ENCODE measurements around the gene CDX2.
A peak's percentile ranks its signal among the peaks of the same experiment; 100 is the strongest.

CDX2 gene

GRCh38 chr13:27928353-27928804 lies 40.7 kb downstream of the CDX2 start:
- no peak for DNase-seq

GRCh38 chr13:27927444-27928352 lies 41.4 kb downstream of the CDX2 start:
- no peak for DNase-seq

DNA sequence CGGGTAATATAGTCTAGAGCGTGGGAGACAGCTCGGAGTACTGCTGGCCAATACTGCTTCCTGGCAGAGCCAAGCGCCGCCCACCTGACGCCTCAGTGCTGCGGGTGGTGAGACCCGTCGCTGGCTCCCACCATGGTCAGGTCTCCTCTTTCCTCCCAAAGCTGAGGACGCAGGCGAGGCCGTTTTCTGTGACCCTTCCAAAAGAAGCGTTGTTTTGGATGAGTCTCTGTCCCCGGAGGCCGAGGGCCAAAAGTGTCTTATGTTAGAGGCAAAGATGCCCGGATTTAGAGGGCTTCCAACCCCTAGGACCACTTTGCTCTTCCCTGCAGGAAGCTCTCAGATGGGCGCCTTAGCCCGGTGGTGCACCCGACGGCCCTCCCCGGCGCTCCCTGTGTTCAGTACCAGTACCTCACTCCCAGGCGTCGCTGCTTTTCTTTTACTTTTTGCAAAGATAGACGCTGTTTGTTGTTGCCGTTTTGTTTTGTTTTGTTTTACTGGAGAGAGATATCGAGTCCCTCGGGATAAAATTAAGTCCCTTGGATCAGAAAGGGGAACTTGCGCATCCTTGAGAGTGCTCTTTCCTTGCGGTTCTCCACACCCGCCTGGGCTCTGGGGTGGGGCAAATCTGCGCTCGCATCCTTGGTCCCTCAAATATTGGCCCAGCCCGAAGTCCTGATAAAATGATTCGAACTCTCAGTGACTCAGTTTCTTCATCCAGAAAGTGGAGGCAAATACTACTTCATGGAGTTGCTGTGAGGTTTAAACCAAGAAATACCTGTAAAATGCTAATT lies 42.3 kb downstream of the CDX2 start:
- DNase-seq, result no peak

DNA sequence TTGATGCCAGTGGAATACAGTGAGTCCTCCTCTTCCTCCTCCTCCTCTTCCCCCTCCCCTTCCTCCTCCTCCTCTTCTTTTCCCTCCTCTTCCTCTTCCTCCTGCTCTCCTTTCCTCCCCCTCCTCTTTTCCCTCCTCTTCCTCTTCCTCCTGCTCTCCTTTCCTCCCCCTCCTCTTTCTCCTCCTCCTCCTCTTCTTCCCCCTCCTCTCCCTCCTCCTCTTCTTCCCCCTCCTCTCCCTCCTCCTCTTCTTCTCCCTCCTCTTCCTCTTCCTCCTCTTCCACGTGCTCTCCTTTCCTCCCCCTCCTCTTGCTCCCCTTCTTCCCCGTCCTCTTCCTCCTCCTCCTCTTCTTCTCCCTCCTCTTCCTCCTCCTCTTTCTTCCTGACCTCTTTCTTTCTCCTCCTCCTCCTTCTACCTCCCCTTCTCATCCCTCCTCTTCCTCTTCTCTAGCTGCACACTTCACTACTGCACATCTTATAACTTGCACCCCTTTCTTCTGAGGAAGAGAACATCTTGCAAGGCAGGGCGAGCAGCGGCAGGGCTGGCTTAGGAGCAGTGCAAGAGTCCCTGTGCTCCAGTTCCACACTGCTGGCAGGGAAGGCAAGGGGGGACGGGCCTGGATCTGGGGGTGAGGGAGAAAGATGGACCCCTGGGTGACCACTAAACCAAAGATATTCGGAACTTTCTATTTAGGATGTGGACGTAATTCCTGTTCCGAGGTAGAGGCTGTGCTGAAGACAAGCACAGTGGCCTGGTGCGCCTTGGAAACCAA lies 43.7 kb downstream of the CDX2 start:
- DNase-seq, result no peak

- DNase-seq, result no peak
These were observed 44.5 kb downstream of the CDX2 start for GRCh38 chr13:27924529-27925141.

DNA sequence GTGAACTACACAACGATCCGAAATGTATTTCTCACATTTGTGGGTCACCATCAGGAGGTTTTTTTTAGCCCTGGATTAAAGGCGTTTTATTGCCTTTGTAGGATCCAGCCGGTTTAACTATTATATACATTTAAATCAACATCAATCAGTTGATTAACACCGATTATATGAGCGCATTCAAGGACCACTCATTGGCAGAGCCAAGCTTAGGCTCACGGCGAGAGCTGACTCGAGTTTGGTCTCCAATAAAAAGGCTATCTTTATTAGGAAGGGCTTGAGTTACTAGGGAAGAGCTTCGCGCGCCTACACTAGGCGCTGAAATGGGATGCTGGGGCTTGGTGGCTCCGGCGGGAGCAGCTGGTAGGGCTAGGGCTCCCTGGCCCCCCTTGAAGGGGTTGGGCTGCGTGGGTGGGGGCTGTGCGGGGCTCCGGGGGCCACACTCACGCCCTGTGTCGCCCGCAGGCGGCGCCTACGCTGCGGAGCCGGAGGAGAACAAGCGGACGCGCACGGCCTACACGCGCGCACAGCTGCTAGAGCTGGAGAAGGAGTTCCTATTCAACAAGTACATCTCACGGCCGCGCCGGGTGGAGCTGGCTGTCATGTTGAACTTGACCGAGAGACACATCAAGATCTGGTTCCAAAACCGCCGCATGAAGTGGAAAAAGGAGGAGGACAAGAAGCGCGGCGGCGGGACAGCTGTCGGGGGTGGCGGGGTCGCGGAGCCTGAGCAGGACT lies 45.2 kb downstream of the CDX2 start:
- no peak for DNase-seq

- DNase-seq, result no peak
These were observed 46.1 kb downstream of the CDX2 start for GRCh38 chr13:27922883-27923612.

- no peak for DNase-seq
These were observed 46.9 kb downstream of the CDX2 start for GRCh38 chr13:27921961-27922882.

GRCh38 chr13:27921421-27921960 lies 47.6 kb downstream of the CDX2 start:
- DNase-seq, result no peak

DNA sequence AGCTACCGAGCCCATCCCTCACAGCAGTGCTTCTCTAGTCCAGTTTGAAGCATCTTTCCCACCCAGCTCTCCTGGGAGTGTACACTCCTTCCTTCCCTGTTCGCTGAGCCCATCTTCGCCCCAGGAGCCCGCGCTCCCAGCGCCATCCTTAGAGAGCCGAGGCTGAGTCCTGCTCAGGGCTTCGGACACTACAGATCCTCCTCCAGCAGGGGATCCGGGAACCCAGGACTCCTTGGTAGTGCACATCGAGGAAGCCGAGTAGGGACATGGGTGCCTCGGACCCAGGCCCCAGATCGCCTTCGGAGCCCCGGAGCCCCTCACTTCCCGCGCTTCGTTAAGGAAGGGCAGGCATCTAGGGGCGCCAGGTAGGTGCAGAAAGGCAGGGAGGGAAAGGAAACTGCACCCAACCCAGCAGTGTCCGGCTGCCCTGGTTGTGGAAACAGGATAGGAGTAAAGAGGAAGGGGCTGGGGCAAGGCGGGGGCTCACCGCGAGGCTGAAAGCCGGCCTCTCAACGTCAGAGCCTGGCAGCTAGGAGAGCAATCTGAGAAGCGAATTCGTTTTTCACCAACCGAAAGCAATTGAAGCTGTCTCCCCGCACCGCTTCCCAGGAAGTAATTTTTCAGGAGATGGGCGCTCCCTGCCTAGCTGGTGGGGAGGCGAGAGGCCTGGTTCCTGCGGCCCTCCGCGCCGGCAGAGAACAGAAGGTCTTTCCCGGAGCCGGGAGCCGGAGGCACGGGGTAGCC lies 48.3 kb downstream of the CDX2 start:
- DNase-seq, result peak; percentile 18 to 46

DNA sequence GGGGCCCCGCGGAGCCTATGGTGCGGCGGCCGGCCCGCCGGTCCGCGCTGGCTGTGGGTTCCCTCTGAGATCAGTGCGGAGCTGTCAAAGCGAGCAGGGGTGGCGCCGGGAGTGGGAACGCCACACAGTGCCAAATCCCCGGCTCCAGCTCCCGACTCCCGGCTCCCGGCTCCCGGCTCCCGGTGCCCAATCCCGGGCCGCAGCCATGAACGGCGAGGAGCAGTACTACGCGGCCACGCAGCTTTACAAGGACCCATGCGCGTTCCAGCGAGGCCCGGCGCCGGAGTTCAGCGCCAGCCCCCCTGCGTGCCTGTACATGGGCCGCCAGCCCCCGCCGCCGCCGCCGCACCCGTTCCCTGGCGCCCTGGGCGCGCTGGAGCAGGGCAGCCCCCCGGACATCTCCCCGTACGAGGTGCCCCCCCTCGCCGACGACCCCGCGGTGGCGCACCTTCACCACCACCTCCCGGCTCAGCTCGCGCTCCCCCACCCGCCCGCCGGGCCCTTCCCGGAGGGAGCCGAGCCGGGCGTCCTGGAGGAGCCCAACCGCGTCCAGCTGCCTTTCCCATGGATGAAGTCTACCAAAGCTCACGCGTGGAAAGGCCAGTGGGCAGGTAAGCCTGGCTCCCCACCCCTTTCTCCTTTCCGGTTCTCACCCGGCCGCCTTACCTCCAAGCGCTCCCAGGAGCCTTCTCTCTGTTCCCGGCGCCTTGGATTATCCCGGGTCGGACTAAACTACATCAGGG lies 49.0 kb downstream of the CDX2 start, which contains the start of gene PDX1:
Gene PDX1 (plus strand): TSS at position 67 of the 743 bp plus-strand sequence. CDS start 139 bp downstream, at position 206.
- DNase-seq, result no peak

DNA sequence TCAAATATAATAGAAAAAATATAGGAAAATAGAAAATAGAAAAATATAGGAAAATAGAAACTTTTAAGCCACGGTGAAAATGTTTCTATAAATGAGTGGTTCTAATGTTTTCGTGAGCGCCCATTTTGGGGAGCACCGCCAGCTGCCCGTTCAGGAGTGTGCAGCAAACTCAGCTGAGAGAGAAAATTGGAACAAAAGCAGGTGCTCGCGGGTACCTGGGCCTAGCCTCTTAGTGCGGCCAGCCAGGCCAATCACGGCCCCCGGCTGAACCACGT lies 49.5 kb downstream of the CDX2 start:
- DNase-seq, result peak; percentile 79 to 86

DNA sequence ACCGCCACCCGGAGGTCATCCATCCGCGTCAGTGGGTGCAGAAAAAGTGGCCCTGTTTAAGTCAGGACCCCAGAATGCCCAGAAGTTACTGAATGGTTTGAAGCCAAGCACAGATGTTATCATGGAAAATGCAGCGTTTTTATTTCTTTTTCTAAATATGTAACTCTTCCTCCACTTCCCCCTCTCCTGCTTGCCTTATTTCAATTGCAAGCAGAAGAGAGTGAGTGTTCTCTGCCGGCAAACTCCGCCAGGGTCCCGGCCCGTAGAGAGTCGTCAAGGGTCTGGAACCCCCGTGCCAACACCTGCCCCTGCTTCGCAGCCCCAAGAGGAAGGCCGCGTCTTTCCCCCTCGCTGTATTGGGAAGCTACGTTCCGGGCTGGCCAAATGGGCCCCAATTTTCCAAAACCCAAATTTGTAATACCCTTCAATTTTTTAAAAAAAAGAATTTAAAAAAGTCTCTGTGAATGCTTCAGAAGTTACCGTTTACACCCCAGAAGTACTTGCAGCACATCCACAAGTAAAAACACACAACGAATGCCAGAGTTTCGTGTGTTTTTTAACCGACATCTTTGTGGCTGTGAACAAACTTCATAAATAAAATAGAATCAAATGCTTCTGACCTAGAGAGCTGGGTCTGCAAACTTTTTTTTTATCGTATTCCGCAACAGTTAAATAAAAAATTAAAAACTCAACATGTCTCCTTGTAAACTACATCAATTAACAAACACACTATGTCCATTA lies 50.0 kb downstream of the CDX2 start:
- DNase-seq, result no peak

DNA sequence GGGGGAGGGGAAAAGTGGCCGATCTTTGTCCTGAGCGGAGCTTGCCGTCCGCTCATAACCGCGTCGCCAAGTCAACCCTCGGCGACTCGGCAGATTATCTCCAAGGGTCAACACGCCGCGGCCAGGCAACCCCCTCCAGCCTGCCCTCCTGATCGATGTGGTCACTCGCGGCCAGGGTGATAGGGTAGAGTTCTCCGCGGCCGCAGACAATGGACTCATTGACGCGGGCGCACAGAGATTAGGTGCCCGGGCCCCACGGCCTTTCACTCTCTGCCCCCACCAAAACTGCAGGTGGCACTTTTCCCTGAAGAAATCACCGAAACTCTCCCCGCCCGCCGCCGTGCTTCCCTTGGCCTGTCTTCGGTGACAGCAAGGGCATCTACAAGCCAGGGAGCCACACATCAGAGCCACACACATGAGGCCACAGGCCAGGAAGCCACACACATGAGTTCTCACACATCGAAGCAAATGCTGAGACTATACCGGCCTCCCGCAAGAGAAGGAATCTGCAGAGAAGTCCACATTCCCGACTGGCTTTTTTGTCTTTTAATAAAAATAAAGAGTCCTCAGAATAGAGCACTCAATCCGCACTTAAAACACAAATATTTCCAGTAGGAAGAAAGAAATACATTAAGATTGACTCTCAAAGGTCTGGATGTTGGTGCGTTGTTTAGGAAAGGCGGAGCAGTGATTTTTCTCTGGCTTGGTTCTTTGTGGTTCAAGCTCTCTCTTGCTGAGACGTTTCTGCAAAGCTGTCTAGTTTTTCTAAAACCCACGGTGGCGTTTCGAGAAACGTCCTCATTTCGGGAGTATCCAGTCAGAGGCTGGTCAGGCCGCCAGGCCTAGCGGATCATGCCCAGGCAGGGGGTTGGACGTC lies 50.8 kb downstream of the CDX2 start:
- DNase-seq, result no peak

GRCh38 chr13:27917121-27917947 lies 51.8 kb downstream of the CDX2 start:
- DNase-seq, result no peak

Data from SHP77 (cell line).